Measurements from ENCODE around the gene TBX3.

TBX3 gene

GRCh38 chr12:114682106-114682784 lies 1.7 kb downstream of the TBX3 start:
- TF ChIP-seq ZNF274 (IDR thresholded peaks at IDR 0.05; ENCODE audit: low read depth, low read length) = no peak
- H3K4me3 ChIP-seq (ENCODE audit: low read length) = no peak overlapping the region; the same call in 1 of the 2 replicates

DNA sequence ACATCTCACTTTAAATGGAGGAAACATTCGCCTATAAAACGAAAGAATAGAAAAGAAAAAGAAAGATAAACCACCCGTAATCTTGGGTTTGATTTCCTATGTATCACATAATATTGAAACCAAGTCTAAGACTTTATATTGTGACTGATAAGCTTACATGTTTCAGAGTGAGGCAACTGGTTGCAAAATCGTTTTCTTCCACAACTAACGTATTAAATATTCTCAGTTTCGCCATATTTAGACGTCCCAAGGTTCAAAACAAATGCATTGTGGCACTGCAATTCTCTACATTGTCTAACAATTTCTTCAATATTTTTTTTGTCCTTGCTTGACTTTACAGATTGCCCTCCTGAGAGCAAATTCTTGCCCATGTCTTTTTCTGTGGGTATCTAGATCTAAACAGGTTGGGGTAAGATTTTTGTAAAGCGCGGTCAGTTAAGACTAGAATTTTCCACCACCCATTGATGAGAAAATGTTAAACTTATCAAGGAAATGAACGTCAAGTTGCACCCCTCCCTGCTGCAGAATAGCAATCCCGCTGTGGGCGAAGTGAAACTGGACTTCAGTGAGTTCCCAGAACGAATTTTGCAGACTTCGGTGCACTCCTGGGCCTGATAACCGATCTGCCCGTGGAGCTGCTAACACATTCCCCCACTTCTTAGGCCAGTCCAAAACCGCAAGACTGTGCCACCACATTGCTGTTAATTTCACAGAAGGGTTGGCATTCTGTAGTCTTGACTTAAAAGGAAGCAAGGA lies 2.7 kb downstream of the TBX3 start:
- TF ChIP-seq ZNF274 (IDR thresholded peaks at IDR 0.05; ENCODE audit: low read depth, low read length) = no peak
- H3K4me3 ChIP-seq (ENCODE audit: low read length) = no peak overlapping the region; the same call in 1 of the 2 replicates

DNA sequence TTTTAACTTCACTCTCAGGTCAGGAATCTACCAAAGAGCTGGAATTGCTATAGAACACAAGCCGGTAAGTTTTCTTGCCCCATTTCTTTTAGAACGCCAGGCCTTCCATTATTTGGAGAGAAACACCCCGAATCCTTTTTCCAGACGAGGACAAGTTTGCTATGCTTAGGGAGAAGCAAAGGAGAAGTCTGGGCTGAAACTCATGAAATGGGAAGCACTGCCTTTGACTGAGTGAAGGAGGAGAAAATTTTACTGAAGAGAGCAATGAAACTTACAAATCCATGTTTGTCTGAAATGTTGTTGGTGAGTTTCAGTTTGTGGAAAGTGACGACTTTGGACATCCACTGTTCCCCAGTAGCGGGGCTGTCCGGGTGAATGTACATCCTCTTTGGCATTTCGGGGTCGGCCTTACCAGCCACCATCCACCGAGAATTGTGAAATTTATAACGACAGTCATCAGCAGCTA lies 3.3 kb downstream of the TBX3 start:
- no peak for TF ChIP-seq ZNF274 (IDR thresholded peaks at IDR 0.05; ENCODE audit: low read depth, low read length)
- H3K4me3 ChIP-seq (ENCODE audit: low read length) = no peak overlapping the region

DNA sequence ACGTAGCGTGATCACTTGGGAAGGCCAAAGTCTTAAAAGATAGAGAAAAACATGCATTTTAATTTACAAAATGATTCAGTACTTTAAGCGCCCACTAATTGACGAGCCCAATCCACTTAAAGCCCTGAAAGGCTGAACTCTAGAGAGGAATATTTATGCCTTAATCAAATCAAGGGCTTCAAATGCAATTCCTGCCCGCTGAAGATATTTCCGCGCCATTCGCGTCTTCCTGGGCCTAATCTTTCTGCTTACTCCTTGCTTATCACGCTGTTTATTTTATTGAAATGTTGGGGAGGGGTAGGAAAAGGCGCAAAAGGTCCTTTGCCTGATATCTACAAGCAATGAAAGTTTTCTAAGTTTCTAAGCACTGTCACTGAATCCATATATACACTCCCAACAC lies 4.0 kb downstream of the TBX3 start:
- no peak for TF ChIP-seq ZNF274 (IDR thresholded peaks at IDR 0.05; ENCODE audit: low read depth, low read length)
- no peak overlapping the region for H3K4me3 ChIP-seq (ENCODE audit: low read length)

DNA sequence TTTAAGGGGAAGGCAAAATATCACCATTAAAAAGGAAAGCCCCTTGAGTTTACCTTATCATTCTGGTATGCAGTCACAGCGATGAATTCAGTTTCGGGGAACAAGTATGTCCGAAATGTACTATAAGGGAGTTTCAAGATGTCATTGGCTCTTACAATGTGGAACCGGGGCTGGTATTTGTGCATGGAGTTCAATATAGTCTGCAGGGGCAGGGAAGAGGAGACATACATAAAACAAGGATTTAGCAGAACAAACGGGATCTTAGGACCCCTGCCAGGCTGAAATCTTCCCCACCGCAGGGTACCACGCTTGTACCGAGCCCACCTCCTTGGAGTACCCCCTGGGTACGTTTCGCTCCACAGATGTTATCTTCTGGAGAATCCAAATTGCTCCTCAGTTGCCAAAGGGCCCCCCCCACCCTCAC lies 4.5 kb downstream of the TBX3 start:
- no peak overlapping the region for H3K4me3 ChIP-seq (ENCODE audit: low read length)
- no peak for TF ChIP-seq ZNF274 (IDR thresholded peaks at IDR 0.05; ENCODE audit: low read depth, low read length)

GRCh38 chr12:114678718-114679117 lies 5.3 kb downstream of the TBX3 start:
- TF ChIP-seq ZNF274 (IDR thresholded peaks at IDR 0.05; ENCODE audit: low read depth, low read length) = no peak
- no peak overlapping the region for H3K4me3 ChIP-seq (ENCODE audit: low read length)

DNA sequence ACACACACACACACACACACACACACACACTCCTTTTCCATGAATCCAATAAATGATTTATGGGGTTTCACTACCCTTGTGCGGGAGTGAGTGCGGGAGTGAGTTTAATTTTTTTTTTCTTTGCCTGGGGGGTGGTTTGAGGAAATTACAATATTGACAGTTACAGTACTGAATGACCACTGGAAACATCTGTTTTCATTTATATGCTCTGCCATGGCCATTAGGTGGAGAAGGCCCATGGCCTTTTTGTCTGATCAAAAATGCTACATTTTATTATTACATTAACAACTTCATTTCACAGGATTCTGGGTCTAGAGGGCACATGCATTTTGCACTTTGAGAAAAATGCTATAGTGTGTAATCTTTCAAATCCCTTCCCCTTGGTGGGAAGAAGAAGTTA lies 5.9 kb downstream of the TBX3 start:
- TF ChIP-seq ZNF274 (IDR thresholded peaks at IDR 0.05; ENCODE audit: low read depth, low read length) = no peak
- no peak overlapping the region for H3K4me3 ChIP-seq (ENCODE audit: low read length)

GRCh38 chr12:114676142-114676741 lies 7.7 kb downstream of the TBX3 start:
- TF ChIP-seq ZNF274 (IDR thresholded peaks at IDR 0.05; ENCODE audit: low read depth, low read length) = no peak
- H3K4me3 ChIP-seq (ENCODE audit: low read length) = no peak overlapping the region

DNA sequence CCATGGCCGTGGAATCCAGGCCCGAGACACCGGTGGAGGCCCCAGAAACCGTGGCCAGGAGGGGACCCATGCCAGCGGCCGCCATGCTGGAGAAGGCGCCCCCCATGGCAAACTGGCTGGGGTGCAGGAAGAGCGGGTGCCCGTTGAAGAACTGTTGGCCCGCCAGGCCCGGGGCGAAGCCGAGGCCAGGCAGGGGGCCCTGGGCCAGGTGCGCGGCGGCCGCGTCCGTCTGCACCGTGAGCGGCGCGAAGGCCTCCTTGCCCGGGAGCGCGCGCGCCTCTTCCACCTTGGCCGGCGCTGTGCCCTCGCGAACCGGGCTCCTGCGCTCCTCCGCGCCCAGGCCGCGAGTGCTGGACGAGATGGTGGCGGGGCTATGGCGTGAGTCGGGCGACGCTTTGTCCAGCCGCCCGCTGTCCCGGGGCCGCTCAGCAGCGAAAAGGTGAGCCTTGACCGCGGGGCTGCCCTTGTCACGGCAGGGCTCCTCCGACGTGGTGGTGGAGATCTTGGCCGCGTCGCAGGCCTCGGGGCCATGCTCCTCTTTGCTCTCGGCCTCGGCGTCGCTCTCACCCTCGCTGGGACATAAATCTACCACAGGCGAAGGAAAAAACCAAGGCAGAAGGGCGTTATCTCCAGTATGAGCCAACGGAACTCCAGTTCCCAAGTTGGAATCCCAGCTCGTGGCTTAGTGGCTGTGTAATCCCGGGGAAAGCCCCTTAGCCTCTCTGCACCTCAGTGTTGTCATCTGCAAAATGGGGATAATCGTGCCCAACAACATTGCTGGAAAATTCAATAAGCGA lies 9.5 kb downstream of the TBX3 start:
- H3K4me3 ChIP-seq (ENCODE audit: low read length) = no peak overlapping the region
- TF ChIP-seq ZNF274 (IDR thresholded peaks at IDR 0.05; ENCODE audit: low read depth, low read length) = no peak

GRCh38 chr12:114673901-114674250 lies 10.1 kb downstream of the TBX3 start:
- TF ChIP-seq ZNF274 (IDR thresholded peaks at IDR 0.05; ENCODE audit: low read depth, low read length) = no peak
- H3K4me3 ChIP-seq (ENCODE audit: low read length) = no peak overlapping the region

DNA sequence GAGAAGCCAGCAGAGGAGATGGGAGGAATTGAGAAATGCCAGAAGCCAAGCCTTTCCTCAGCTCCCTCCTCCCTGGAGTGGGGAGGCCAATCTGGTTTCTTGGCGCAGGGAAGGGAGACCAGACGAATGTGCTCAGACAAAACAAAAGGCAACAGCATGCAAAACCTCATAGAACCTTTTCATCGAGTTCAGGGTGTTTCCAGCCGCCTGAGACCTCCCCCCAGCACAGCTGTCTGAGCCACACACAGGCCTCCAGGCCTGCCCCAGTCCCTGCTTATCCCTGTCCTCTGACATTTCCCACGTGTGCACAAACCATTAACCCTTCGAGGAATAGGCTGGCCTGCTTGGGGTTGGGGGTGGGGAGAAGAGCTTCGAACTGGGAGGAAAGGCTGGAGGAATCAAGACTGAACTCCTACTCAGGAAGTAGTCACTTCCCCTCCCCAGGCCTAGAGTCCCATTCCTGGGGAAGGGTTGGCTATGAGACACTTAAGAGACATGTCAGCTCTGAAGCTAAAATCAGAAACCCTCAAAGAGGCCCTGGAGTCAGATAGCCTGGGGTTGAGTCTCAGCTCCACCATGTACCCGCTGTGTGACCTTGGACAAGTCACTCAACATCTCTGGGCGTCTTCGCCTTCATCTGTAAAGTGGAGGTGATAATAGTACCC lies 10.7 kb downstream of the TBX3 start:
- no peak for TF ChIP-seq ZNF274 (IDR thresholded peaks at IDR 0.05; ENCODE audit: low read depth, low read length)
- no peak overlapping the region for H3K4me3 ChIP-seq (ENCODE audit: low read length)

- no peak for TF ChIP-seq ZNF274 (IDR thresholded peaks at IDR 0.05; ENCODE audit: low read depth, low read length)
- H3K4me3 ChIP-seq (ENCODE audit: low read length) = no peak overlapping the region
Measured at GRCh38 chr12:114672817-114673168, 11.2 kb downstream of the TBX3 start.

- H3K4me3 ChIP-seq (ENCODE audit: low read length) = no peak overlapping the region
- TF ChIP-seq ZNF274 (IDR thresholded peaks at IDR 0.05; ENCODE audit: low read depth, low read length) = no peak
Measured at GRCh38 chr12:114671443-114672411, 12.2 kb downstream of the TBX3 start.
